Neuron (in vitro differentiated cells): ENCODE data around the gene TAPBP.

ENCODE experiments used
- H2AFZ ChIP-seq: one replicate; pipeline ENCODE4 v1.6.1; 2013; ENCODE audit warnings: low read depth, mild to moderate bottlenecking, inconsistent platforms, low read length, moderate library complexity
- H3K27me3 ChIP-seq: one replicate; pipeline ENCODE4 v1.6.1; 2013; ENCODE audit warnings: low read length; ENCODE audit not compliant: insufficient read depth
- H3K36me3 ChIP-seq: one replicate; pipeline ENCODE4 v1.6.1; 2013; ENCODE audit warnings: low read length; ENCODE audit not compliant: insufficient read depth
- H3K4me1 ChIP-seq: one replicate; pipeline ENCODE4 v1.6.1; 2013; ENCODE audit warnings: low read length; ENCODE audit not compliant: insufficient read depth
- H3K4me3 ChIP-seq: 2 replicates; pipeline ENCODE4 v1.5.1; 2013; ENCODE audit warnings: mild to moderate bottlenecking, low read length, moderate library complexity
- H3K9me3 ChIP-seq: one replicate; pipeline ENCODE4 v1.6.1; 2013; ENCODE audit warnings: low read length

Gene TAPBP

DNA sequence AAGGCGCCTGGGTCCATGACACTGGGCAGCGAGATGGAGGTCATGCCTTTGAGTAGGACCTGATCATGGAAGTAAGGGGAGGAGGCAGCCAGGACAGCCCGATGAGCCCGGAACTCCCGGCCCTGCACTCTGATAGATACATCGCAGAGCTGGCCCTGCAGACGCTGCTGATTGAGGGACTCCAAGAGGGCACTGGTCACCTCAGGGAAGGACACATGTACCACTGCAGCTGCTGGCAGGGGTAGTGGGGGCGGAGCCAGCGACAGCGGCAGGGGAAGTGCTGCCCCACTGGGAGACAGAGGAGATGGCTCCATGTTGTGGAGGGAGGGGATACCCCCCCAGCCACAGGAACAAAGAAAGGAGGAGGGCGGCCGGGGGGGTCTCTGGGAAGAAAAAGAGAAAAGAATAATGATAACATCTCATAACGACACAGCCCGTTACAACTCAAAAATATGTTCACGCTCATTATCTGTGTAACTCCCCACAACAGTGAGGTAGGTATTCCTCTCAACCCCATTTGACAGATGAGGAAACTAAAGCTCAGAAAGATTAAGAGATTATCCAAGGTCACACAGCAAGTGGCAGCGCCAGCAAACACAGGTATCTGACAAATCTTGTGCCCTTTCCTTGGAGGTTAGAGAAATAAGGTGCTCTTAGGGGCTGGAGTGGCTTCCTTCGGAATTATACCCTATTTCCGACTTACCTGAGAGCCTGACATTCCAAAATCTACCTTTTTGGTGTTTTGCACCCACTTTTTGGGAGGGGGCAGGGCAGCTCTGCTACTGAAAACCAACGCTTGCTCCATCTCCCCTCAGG lies 2.9 kb upstream of the TAPBP start:
- Histone ChIP-seq H3K36me3 (peaks cover 40% of the 10 kb centered on the region), H3K27me3 (no peaks in the 10 kb centered on the region), H3K9me3 (no peaks in the 10 kb centered on the region), H3K4me3 (peak overlapping the region; percentile 66), H2AFZ (no peak overlapping the region), H3K4me1 (peaks cover 56% of the 10 kb centered on the region)

DNA sequence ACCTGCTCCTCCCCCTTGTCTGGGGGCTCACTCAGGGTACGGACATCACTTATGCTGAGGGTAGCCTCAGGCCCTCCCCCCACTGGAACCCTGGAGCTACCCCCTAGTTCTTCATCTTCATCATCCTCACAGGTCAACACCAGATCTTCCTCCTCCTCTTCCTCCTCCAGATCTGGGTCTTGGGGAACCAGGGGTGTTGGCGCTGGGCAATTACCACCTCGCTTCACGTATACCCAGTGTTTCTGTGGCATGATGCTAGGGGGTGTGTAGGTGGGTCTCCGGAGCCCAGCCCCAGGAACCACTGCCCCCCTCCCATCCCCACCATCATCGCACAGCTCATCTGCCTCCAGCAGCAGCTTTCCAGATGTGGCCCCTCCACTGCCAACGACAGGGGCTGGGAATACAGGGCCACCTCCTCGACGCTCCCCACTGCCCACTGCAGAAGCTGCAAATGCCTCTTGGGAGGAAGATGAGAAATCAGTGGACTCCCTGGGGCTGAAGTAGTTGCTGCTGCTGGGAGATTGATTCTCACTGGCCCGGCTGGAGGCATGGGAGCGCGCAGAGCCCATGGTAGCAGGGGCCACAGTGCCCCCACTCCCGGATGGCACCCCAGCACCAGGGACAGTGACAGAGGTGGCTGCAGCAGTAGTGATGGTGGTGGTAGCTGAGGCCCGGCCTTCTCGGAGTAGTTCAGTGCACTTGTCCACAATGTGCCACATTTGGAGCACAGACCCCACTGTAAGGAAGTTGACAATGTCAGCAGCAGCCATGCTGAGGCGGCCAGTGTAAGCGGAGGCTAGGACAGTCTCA lies 2.1 kb upstream of the TAPBP start:
- H3K4me1 ChIP-seq = peaks cover 48% of the 10 kb centered on the region
- no peaks in the 10 kb centered on the region for H3K9me3 ChIP-seq
- peaks cover 35% of the 10 kb centered on the region for H3K36me3 ChIP-seq
- no peak overlapping the region for H2AFZ ChIP-seq
- H3K27me3 ChIP-seq = no peaks in the 10 kb centered on the region
- H3K4me3 ChIP-seq = no peak overlapping the region

DNA sequence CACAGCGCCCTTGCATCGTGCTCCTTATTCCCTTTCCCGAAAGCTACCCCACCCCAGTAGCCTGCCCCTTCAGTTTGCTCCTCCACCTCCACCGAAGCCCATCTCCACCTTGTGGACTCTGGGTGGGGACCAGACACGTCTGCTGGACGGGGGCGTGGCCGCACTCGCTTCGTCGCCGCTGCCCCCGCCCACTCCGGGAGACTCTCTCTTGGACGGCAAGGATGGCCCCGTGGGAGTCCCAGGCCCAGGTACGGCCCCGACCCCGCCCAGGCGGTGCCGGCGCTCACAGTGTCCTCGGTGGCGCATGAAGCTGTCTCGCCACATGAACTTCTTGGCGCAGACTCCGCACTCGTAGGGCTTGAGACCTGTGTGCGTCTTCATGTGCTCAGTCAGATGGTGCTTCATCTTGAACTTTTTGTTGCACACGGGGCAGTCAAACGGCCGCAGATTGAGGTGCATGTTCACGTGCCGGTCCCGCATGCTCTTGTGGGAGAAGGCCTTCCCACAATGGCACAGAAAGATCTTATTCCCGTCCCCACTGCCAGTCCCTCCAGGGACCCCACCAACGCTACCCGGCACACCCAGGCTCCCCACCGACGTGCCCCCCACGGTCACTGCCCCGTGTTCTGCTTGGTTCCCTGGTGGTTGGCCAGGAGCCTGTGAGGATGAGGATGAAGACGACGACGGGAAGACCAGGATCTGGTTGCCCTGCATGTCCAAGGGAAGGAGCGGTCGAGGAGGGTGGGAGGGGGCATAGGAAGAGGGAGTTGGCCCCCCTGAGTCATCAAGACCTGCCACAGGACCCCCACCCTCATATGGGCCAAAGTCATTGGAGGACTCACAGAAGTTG lies 1.3 kb upstream of the TAPBP start:
- Histone ChIP-seq H3K36me3 (peaks cover 27% of the 10 kb centered on the region), H3K4me1 (peaks cover 44% of the 10 kb centered on the region), H2AFZ (no peak overlapping the region), H3K4me3 (no peak overlapping the region), H3K9me3 (no peaks in the 10 kb centered on the region), H3K27me3 (no peaks in the 10 kb centered on the region)

DNA sequence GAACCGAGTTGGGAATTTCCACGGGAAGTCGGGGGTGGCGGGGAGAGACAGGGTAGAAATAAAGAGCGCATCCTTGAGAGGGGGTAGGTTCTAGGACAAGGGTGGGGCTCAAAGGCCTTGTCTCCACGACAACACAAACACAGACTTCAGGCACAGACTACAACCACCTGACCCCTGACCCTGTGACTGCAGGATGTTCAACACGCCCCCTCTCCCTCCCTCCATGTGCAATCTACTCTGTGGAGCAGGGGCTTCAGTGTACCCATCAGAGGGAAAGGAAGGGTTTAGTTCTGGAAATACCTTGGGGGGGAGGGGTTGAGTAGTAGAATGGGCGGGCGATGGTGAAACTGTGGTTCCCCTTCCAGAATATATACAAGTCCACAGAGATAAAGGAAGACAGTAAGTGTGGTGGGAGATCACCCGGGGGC lies 651 bp upstream of the TAPBP start:
- Histone ChIP-seq H3K9me3 (no peaks in the 10 kb centered on the region), H2AFZ (no peak overlapping the region), H3K27me3 (no peaks in the 10 kb centered on the region), H3K4me1 (peaks cover 38% of the 10 kb centered on the region), H3K36me3 (peaks cover 21% of the 10 kb centered on the region), H3K4me3 (peak overlapping the region; percentile 79)

DNA sequence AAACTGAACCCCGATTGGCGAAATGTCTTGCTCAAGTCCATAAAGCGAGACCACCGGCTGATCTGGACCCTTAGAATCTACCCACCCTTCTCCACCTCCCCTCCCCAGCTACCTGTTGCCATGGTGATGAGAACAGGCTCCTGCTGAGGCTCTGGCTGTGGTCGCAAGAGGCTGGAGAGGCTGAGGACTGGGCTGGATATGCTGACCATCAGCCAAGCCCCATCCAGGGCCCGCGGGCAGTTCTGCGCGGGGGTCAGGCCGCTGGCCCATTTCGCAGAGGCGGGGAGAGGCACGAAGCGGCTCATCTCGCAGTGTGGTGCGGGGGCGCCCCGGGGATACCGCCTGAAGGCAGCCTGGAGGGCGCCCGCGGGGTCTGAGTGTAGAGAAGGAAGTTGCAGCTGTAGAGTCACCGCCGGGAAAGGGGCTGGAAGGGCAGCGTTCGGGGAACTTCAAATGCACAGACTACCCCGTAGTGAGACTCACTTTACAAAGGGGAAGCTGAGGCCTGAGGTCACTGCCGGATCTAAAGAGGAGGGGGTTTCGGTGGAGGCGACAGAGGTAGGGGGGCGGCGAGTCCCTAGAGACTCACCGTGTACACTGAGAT lies 671 bp downstream of the TAPBP start:
- Histone ChIP-seq H3K4me1 (peaks cover 25% of the 10 kb centered on the region), H3K4me3 (peak overlapping the region; percentile 79), H2AFZ (peak overlapping the region; percentile 41), H3K27me3 (no peaks in the 10 kb centered on the region), H3K36me3 (peaks cover 10% of the 10 kb centered on the region), H3K9me3 (no peaks in the 10 kb centered on the region)

DNA sequence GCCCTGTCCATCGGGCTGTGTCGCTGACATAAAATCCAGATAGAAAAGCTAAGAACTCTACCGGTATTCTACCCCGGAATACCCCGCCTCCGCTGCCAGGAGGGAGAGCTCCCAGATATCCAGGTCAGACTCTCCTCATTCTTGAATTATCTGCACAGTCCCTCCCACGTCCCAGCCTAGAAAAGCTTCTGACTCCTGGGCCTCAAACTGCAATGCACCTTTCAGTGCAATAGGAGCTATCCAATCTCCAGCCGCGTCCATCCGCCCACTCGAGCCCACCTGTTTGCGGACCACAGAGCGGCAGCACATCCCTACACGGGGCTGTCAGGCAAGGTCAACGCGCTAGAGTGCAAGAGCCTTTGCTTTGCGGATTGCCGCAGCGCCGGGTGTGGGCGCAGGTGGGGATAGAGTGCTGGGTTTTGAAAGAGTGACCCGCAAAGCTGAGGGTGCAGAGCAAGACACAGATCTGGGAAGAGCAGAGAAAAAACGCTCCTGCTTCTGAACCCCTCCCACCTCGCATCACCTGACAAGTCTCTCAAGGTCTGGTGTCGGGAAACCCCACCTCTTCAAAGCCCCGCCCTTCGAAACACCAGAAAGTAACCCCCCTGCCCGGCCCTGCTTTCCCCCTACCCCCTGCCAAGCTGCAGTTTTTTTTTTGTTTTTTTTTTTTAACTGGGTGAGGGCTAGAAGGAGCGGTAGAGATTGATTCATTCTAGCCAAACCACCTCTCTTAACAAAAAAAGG lies 1.3 kb downstream of the TAPBP start:
- H3K36me3 ChIP-seq = peaks cover 10% of the 10 kb centered on the region
- H2AFZ ChIP-seq = no peak overlapping the region
- no peaks in the 10 kb centered on the region for H3K27me3 ChIP-seq
- no peaks in the 10 kb centered on the region for H3K9me3 ChIP-seq
- H3K4me1 ChIP-seq = peaks cover 24% of the 10 kb centered on the region
- H3K4me3 ChIP-seq = peak overlapping the region; percentile 79

DNA sequence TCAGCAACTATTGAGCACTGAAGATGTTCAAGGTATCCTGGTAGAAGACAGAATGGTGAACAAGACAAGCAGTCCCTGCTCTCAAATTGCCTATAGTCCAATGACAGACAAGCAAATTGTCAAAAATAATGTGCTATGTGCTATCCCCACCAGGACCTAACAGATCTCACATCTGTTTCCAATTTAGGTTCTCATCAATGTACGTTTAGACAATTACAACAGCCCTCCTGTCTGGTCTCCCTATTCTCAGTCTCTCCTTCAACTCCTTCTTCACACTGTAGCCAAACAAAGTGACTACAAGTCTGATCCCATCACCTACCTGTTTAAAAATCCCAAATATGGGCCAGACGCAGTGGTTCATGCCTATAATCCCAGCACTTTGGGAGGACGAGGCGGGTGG lies 7.5 kb downstream of the TAPBP start:
- H3K4me1 ChIP-seq = no peaks in the 10 kb centered on the region
- peaks cover 5% of the 10 kb centered on the region for H3K36me3 ChIP-seq

DNA sequence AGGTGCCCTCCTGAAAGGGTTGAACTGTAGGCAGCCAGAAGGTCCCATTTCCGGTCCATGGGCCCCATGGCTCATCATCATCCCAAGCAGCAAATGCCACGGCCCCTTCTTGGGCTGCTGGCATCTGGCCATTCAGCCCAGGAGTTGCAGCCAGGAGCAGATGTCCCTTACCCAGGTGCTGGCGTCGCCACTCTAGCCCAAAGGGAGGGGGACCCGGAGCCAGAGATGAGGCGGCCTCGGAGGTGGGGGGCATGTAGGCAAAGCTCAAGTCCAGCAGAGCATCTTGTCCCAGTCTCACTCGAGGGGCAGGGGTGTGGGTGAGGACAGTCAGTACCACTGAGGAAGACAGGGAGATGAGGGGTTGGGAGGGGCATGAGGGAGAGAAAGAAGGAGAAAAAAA lies 8.8 kb downstream of the TAPBP start:
- H3K4me1 ChIP-seq = no peaks in the 10 kb centered on the region
- no peak overlapping the region for H2AFZ ChIP-seq
- H3K4me3 ChIP-seq = no peak overlapping the region
- H3K9me3 ChIP-seq = no peaks in the 10 kb centered on the region
- peaks cover 5% of the 10 kb centered on the region for H3K36me3 ChIP-seq
- H3K27me3 ChIP-seq = no peaks in the 10 kb centered on the region

More for the DNA sequence above, 7.5 kb downstream of the TAPBP start:
- no peaks in the 10 kb centered on the region for H3K27me3 ChIP-seq
- H2AFZ ChIP-seq = no peak overlapping the region
- no peaks in the 10 kb centered on the region for H3K9me3 ChIP-seq
- no peak overlapping the region for H3K4me3 ChIP-seq

DNA sequence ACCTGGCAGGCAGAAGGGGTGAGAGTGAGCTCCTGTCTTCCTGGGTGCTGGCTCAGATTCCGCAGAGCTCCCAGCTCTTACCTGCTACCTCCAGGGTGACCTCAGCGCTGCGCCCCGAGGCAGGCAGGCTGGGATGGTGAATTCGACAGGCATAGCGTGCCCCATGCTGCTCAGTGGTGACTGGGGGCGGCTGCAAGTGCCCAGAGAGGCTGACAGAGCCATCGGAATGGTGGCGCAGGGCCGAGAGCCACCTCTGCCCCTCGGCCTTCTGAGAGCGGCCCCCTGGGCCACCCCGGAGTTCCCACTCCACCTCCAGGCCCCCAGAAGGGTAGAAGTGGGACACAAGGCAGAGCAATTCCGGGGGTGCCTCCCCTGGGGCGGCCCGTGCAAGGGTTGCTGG lies 9.7 kb downstream of the TAPBP start:
- no peak overlapping the region for H2AFZ ChIP-seq

DNA sequence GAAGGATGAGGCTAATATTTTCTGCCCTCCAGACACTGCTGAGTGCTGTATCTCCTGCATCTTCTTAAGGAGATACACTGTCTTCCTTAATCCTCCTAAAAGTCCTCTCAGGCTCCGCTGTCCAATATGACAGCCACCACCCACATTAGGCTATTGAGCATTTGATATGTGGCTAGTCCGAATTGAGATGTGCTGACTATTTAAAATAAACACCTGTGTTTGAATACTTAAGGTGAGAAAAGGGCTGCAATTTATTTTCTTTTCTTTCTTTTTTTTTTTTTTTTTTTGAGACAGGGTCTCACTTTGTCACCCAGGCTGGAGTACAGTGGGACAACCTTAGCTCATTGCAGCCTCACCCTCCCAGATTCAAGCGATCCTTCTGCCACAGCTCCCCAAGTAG lies 12.0 kb downstream of the TAPBP start:
- no peak overlapping the region for H2AFZ ChIP-seq
- H3K4me1 ChIP-seq = peaks cover 10% of the 10 kb centered on the region
- no peaks in the 10 kb centered on the region for H3K27me3 ChIP-seq
- H3K36me3 ChIP-seq = peaks cover 5% of the 10 kb centered on the region
- H3K4me3 ChIP-seq = no peak overlapping the region
- no peaks in the 10 kb centered on the region for H3K9me3 ChIP-seq

More for the DNA sequence above, 9.7 kb downstream of the TAPBP start:
- Histone ChIP-seq H3K9me3 (no peaks in the 10 kb centered on the region), H3K4me3 (no peak overlapping the region), H3K27me3 (no peaks in the 10 kb centered on the region), H3K36me3 (peaks cover 5% of the 10 kb centered on the region), H3K4me1 (no peaks in the 10 kb centered on the region)

DNA sequence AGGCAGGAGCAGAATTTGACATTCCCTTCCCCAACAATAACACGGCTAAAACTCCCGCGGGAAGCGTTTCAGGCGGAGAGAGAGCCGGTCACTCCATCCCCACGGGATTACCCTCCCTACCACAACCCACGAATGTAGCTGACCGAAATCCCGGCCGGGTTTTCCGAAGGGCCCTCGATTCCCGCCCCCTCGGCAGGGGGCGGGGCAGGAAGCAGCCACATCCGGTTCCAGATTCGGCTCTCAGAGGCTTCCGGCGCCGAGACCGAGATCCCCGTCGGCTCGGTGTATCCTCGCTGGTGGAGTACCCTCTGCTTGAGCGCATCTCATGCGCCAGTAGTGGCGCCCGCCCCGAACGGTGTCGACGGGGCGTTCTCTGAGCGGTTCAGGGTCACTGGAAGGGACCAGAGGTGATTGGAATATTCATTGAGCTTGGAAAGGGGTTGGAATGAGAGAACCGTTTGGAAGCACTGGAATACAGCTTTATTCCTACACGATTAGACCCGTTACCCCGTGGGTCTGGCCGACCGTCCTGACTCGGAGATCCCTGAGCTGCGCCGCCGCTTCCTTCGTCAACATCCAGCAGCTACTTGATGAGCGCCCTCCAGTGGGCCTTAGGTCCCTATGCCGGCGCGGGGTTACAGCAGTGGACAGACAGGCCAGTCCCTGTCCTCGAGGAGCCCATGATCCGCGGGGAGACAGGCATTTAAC lies 14.5 kb downstream of the TAPBP start:
- H3K9me3 ChIP-seq = no peaks in the 10 kb centered on the region
- H3K36me3 ChIP-seq = peaks cover 9% of the 10 kb centered on the region
- peaks cover 10% of the 10 kb centered on the region for H3K4me1 ChIP-seq
- H3K27me3 ChIP-seq = no peaks in the 10 kb centered on the region
- peak overlapping the region; percentile 62 for H2AFZ ChIP-seq
- peak overlapping the region; percentile 87 for H3K4me3 ChIP-seq
